AG09319 (cell line): Measurements from ENCODE around the gene IQCN.
A peak's percentile ranks its signal among the peaks of the same experiment; 100 is the strongest.

Experiments
- DNase-seq: peaks from one replicate; pipeline ENCODE4 v3.0.0-alpha.2; 2010; ENCODE audit warnings: low read depth; ENCODE audit errors: extremely low read depth
- TF ChIP-seq, protein P1 (sequence below): IDR thresholded peaks from 2 replicates; pipeline ENCODE4 v1.5.1; 2011; ENCODE audit warnings: low read depth, mild to moderate bottlenecking, inconsistent platforms, low read length, moderate library complexity

The IQCN gene

DNA sequence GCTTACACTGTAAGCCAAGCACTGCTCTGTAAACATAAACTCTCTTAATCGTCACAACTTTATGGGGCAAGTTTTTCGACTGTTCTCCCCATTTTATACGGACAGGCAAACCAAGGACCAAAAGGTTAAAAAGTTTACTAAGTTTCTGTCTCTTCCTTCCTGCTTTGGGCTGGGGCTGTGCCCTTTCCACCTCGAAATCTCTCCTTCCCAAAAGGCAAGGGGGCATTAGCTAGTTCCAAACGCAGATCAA is 4.9 kb upstream of the IQCN start:
- TF ChIP-seq, protein P1, sequence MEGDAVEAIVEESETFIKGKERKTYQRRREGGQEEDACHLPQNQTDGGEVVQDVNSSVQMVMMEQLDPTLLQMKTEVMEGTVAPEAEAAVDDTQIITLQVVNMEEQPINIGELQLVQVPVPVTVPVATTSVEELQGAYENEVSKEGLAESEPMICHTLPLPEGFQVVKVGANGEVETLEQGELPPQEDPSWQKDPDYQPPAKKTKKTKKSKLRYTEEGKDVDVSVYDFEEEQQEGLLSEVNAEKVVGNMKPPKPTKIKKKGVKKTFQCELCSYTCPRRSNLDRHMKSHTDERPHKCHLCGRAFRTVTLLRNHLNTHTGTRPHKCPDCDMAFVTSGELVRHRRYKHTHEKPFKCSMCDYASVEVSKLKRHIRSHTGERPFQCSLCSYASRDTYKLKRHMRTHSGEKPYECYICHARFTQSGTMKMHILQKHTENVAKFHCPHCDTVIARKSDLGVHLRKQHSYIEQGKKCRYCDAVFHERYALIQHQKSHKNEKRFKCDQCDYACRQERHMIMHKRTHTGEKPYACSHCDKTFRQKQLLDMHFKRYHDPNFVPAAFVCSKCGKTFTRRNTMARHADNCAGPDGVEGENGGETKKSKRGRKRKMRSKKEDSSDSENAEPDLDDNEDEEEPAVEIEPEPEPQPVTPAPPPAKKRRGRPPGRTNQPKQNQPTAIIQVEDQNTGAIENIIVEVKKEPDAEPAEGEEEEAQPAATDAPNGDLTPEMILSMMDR: no peak
- peak; percentile 19 for DNase-seq

DNA sequence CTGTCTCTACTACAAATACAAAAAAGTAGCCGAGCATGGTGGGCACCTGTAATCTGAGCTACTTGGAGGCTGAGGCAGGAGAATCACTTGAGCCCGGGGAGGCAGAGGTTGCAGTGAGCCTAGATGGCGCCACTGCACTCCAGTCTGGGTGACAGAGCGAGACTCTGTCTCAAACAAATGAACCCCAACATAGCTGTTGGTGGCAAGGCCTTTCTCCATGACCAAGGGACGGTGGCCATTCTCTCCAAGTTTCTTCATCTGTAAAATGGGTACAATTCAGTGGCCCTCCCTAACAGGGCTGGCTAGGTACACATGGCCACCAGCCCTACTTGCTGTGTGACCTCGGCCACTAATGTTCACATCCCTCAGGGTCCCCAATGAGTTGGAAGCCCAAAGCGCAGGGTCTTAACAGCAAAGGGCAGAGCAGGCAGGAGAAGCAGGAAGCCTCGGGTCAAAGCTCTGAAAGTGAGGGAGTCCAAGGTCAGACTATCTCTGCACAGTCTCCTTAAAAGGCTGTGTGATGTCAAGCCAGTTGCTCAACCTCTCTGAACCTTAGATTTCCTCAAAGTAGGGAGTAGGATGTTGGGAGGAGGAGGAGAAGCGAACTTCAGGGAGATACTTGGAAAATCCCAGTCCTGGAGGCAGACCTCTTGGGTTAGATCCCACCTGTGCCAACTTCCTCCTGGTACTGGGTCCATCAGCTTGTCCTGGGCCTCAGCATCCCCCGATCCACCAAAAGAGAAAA is 4.4 kb upstream of the IQCN start:
- TF ChIP-seq, protein P1: peak; percentile 25
- DNase-seq: no peak

DNA sequence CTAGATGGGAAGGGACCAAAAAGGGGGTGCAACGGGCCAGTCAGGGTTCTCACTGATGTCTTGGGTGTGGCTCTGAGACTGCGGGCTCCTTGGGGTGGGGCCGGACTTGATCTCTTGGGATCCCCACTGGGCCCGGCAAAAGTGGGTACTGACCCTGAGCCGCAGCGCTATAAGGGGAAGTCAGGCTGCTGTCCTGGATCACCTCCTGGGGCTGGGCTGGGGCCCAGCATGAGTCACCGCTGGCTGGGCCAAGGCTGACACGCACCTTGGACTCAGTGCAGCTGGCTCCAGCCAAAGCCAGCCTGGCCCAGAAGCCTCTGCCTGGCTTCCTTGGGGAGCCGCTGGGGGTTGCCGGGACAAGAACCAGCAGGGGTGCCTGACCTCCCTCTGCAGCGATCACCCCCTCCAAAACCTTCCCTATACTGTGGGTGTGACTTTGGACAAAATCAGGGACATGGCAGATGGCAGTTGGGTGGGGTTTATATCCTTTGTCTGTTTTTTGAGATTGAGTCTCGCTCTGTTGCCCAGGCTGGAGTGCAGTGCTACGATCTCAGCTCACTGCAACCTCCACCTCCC is 617 bp upstream of the IQCN start:
- peak; percentile 73 for DNase-seq
- TF ChIP-seq, protein P1: no peak; the same call in 1 of the 2 replicates

DNA sequence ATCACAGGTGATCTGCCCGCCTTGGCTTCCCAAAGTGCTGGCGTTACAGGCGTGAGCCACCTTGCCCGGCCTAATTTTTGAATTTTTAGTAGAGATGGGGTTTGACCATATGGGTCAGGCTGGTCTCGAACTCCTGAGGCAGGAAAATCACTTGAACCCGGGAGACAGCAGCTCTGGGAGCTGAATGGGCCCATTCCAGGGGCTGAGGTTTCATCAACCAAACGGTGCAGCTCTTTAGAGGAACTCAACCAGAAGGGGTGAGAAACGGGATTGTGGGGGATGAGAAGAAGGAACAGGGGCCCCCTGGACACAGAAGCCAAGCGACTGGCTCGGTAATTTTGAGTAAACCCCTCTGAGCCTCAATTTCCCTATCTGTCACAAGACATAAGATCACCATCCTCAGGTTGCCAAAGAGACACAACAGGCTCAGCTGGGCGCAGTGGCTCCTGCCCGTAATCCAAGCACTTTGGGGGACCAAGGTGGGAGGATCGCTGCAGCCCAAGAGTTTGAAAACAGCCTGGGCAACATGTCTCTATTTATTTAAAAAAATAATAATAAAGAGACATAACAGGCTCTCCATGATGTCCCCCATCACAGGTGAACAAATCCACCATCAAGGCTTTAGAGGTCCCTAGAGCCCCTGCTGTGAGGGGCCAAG is 562 bp downstream of the IQCN start:
- no peak for DNase-seq
- TF ChIP-seq, protein P1: no peak

DNA sequence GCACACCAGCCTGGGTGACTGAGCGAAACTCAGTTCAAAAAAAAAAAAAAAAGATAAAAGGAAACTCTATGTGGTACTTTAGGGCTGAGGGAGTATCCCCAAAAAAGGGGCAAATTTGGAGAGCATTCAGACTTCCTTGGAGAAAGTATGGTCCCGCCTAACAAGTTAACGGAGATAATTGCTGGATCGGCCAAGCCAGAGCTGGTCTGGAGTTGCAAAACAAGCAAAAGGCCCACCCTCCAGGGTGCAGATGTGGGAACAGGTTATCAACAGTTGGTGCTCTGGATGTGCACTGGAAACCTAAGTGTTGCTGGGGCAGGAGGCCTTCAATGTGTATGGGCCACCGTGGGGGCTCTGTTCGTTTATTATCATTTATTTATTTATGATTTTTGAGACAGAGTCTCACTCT is 2.8 kb downstream of the IQCN start:
- TF ChIP-seq, protein P1: no peak
- no peak for DNase-seq

DNA sequence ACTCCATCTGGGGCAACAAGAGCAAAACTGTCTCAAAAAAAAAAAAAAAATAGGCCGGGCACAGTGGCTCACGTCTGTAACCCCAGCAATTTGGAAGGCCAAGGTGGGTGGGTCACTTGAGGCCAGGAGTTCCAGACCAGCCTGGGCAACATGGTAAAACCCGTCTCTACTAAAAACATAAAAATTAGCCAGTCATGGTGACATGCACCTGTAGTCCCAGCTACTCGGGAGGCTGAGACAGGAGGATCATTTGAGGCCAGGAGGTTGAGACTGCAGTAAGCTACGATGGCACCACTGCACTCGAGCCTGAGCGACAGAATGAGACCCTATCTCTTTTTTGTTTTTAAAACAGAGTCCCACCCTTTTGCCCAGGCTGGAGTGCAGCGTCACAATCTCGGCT is 3.9 kb downstream of the IQCN start:
- no peak for DNase-seq
- TF ChIP-seq, protein P1: no peak

DNA sequence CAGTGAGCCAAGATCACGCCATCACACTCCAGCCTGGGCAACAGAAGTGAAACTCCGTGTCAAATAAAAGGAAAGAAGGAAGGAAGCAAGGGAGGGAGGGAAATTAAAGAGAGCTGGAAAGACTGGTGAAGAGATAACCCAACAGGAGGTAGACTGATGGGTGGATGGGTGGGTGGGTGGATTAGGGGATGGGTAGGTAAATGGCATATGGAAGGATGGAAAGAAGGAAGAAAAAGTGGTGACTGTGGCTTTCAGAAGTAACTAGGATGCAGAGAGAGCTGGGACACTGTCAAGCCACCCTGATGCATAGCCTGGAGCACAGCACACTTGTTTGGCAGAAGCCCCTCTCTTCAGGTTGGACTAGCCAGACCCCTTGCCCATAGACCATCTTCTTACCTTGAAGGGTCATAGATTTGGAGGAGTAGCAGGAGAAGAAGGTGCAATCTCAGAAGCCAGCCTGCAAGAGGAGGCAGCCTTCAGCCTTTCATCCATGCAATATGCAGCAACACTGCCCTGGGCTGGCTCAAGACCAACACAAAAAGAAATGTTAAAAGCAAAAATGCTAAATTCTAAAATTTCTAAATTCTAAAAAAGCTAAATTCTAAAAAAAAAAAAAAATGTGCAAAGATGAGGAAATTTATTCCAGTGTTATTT is 5.1 kb downstream of the IQCN start:
- TF ChIP-seq, protein P1: no peak

More for the DNA sequence above, 5.1 kb downstream of the IQCN start:
- DNase-seq: no peak
